ENCODE results near the gene ZBTB47. TPM values are rescaled to one million over a fixed set of nuclear protein-coding genes. Genes with fewer than 3 reads are reported as not detected.

Gene ZBTB47
- total and polyA plus RNA-seq, 2 donors (not counting 3 experiments of a cell fraction or from before 2014, with no cell fraction given), result 10.6 to 14.5 TPM

GRCh38 chr3:42638339-42638842 is 15.1 kb upstream of the ZBTB47 start:
- TF ChIP-seq EZH2 (IDR thresholded peaks at IDR 0.05; ENCODE audit: borderline replicate concordance, low read depth, low read length, severe bottlenecking), result no peak
- no peak for TF ChIP-seq MAX (IDR thresholded peaks at IDR 0.05; ENCODE audit: insufficient read depth, insufficient read length)
- no peak for TF ChIP-seq FOS (IDR thresholded peaks at IDR 0.05; ENCODE audit: borderline replicate concordance, insufficient read depth, low read length)
- TF ChIP-seq, protein P1, sequence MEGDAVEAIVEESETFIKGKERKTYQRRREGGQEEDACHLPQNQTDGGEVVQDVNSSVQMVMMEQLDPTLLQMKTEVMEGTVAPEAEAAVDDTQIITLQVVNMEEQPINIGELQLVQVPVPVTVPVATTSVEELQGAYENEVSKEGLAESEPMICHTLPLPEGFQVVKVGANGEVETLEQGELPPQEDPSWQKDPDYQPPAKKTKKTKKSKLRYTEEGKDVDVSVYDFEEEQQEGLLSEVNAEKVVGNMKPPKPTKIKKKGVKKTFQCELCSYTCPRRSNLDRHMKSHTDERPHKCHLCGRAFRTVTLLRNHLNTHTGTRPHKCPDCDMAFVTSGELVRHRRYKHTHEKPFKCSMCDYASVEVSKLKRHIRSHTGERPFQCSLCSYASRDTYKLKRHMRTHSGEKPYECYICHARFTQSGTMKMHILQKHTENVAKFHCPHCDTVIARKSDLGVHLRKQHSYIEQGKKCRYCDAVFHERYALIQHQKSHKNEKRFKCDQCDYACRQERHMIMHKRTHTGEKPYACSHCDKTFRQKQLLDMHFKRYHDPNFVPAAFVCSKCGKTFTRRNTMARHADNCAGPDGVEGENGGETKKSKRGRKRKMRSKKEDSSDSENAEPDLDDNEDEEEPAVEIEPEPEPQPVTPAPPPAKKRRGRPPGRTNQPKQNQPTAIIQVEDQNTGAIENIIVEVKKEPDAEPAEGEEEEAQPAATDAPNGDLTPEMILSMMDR (IDR thresholded peaks at IDR 0.05; ENCODE audit: extremely low read depth in 1 of 2, insufficient read depth in 1 of 2, low read depth in 1 of 2, low read length in 2 of 2), result no peak
- TF ChIP-seq JUN (IDR thresholded peaks at IDR 0.05; ENCODE audit: borderline replicate concordance, insufficient read depth, insufficient read length, low read depth), result no peak

More at GRCh38 chr3:42638339-42638842, 15.1 kb upstream of the ZBTB47 start:
- no peak overlapping the region for H3K9ac ChIP-seq (replicated peaks; ENCODE audit: extremely low read depth, insufficient read depth, low read length)
- no peaks in the 10 kb centered on the region for H3K27me3 ChIP-seq (ENCODE audit: control insufficient read depth in 2 of 2, insufficient read depth in 2 of 2, low read length in 2 of 2)
- no peaks in the 10 kb centered on the region for H4K20me1 ChIP-seq (replicated peaks; ENCODE audit: control insufficient read depth, extremely low read depth, insufficient read depth, low read length)
- no peaks in the 10 kb centered on the region for H3K9me1 ChIP-seq (replicated peaks; ENCODE audit: control insufficient read depth, extremely low read depth, insufficient read depth, low read length)
- no peaks in the 10 kb centered on the region for H3K9me3 ChIP-seq (replicated peaks; ENCODE audit: control insufficient read depth, insufficient read depth, low read length)
- no peak overlapping the region for H3K4me3 ChIP-seq (replicated peaks in 1 of 3; ENCODE audit: insufficient read depth in 1 of 3, low read depth in 1 of 3, low read length in 3 of 3)
- BruUV-seq (replicated peaks), result TSS peak; percentile 20
- dilution Hi-C loops (cut with MboI; ENCODE audit: extremely low pct_ligation_motif_present, low sequenced_read_pairs) (no loop called here), intact Hi-C loops (cut with micrococcal nuclease) (no loop called here)
- DNase-seq (ENCODE audit: low read depth, low spot score) (no peak), FAIRE-seq (no peak)
- peaks cover 23% of the 10 kb centered on the region for H3K79me2 ChIP-seq (ENCODE audit: control insufficient read depth, insufficient read depth, low read length)
- no peaks in the 10 kb centered on the region for H3K4me1 ChIP-seq (ENCODE audit: control insufficient read depth, extremely low read depth, insufficient read depth, low read length)
- no peak overlapping the region for H2AFZ ChIP-seq (ENCODE audit: low read depth, low read length)
- ChIA-PET POLR2A (no interaction called here), CTCF (no interaction called here)
- no peak overlapping the region for H3K27ac ChIP-seq (ENCODE audit: insufficient read depth, low read depth, low read length)
- H3K36me3 ChIP-seq (ENCODE audit: control insufficient read depth in 2 of 2, extremely low read depth in 1 of 2, insufficient read depth in 2 of 2, low read length in 2 of 2), result peaks cover 34 to 57% of the 10 kb centered on the region in 2 experiments
- H3K4me2 ChIP-seq (ENCODE audit: insufficient read depth, low read length), result no peak overlapping the region
